GM18868 (cell line): ENCODE data around the gene BACH2.
A peak's percentile ranks its signal among the peaks of the same experiment; 100 is the strongest.
"Not testable (repeated sequence)": the region's sequence is repeated elsewhere in the genome, so short reads cannot be mapped to it uniquely, and the experiment has no call there.

Experiments used
- ATAC-seq: cut with Tn5 transposase; IDR thresholded peaks from one replicate; pipeline ENCODE4 v1.9.1; 2021; ENCODE audit warnings: mild to moderate bottlenecking, moderate library complexity; ENCODE audit not compliant: unreplicated experiment

BACH2 gene

DNA sequence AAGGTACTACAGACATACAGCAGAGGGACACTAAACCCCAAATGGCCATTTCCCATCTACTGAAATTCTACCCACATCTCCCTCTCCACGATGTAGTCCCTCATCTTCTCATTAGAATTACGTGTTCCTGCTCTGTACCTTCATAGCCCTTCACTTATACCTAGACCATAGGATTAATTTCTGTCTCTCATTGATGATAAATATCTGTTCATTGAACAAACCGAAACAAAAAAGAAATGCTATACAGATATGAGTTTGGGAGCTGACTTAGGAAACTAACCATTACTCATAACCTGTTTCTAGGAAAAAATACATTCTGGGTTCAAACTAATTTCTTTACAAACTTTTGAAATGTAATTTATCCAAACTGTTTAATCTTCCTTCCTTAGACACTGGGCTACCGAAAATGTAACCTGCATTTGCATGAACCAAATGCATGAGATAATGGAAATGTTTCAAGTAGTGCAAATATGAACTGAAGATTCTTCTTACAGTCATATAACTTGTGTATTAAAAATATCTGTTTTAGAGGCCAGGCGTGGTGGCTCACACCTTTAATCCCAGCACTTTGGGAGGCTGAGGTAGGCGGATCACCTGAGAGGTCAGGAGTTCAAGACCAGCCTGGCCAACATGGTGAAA lies 317.0 kb downstream of the BACH2 start:
- no peak for ATAC-seq

DNA sequence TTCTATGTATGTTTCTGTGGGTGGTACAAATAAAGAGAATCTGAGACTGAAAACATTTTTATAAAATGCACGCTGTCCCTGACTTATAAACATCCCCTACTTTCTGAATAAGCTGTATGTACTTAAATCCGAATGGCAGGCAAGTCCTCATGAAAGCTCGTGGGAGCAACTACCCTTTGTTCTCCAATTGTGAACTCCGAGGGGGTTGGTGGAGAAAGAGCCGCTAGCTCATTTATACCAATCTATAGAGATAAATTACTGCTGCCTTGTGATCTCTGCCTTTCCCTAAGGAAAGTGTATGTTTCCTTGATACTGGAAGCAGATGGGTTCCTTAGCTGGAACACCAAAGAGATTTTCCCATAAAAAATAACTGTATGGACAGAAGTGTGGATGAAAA lies 317.9 kb downstream of the BACH2 start:
- no peak for ATAC-seq

DNA sequence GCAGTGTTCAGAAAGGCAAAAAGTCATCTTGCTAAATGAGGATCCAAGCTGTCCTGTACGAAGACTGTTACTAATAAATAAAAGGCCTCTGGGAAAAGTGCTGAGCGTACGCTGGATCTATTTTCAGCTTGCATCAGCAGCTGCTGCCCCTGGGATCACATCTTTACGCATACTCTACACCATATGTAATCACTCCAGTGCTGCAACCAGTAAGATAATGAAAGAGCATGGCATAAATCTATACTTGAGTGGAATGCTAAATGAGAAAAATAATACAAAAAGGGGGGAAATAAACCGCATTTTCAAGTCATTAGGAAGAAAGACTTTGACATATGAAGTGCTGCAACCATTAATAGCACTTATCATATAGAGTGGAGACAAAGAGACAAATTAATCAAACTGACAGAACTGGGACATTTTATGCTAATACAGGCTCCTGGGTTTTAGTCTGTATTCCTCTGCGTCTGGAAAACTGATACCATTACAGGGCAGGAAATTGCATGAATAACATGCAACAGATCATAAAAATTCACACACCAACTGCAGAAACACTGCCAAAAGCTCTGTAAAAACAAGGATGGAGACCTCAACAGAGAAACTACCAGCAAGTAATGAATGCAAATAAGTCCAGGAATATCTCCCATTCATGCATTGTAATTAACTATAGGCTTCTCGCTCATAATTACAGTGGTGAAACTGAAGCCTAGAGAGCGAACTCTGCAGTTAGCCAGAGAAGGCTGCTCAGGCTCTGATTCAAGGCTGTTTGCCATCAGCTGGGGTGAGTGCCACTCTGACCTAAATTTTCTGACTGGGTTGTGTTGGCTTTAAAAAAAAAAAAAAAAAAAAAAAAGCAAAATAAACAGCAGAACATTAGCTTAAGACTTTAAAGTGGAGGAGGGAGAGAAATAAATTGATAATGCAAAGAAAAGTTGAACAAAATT lies 318.6 kb downstream of the BACH2 start:
- no peak for ATAC-seq

DNA sequence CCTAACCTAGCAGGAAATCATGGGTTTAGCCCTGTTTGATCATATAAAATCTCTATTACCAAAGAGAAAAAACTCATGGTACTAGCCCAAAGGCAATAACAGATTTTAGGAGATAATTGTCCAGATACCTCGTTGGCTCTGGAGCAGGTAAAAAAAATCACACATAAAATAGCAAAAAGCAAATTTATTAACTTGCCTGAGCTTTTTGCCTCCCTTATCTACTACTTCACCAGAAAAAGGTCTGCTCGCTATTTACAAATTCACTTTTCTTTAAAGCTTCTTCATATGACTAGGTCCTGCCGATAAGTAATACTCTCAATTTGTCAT lies 320.0 kb downstream of the BACH2 start:
- ATAC-seq = no peak

DNA sequence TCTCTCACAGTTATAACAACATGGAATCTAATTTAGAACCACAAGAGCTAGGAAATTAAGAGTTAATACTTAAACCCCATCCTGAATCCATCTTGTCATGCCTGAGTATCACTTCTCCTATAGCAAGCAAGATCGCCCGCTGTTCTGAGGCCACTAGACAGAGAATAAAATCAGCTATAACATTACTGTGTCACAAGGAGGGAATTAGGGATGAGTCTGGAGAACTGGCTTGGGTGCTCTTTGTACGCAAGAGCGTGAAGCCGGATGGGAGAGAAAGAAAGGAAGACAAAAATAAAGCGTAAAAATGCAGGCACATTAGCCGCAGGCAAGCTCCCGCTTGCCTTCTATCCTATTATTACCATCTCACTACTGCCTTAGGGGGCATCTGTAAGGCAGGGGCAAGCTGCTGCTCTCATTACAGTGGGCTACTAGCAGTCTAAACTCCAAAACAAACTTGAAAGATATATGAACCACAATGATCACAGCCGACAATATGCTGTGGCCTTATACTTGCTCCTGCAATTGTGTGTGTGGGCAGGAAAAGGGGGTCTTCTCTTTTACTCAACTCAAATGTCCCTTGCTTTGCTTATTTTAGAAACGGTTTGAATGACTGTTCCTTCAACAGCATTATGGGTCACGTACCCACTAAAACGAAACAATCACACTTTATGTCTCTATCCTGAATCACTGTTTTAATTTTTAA lies 320.5 kb downstream of the BACH2 start:
- ATAC-seq = no peak

DNA sequence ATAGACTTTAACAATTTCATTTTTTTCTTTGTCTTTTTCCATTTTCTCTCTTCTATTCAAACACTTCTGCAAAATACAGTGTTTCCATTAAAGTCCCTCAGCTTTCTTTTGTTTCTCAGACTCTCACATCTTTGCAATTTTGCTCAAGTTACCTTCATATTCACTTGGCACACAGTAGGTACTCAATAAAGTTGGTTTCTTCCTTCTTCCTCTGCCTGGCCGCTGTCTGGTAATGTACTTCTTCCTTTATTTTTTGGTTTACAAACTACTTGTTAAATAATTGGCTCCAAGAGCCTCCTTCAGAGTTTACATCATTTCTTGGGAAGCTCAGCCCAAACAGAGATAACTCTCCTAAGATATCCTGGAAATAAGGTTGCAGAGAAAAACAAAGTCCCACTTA lies 321.3 kb downstream of the BACH2 start:
- ATAC-seq = no peak

DNA sequence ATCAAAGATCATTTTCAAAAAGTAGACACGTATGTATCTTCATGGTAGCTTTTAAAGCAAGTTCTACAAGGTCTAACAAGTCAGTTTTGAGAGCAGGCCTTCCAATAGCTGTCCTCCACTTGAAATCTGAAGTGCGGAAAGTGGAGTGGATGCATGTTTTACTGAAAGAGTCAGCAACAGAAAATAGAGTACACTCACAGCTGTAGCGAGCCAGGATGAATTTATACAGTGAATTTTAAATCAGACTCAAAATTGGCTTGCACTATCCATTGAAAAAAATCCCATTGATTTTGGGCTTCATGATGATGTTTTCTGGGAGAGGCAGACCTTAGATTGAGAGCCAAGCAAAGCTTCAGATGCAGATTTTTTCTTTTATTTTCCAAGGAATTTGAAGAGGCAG lies 321.8 kb downstream of the BACH2 start:
- ATAC-seq = no peak

DNA sequence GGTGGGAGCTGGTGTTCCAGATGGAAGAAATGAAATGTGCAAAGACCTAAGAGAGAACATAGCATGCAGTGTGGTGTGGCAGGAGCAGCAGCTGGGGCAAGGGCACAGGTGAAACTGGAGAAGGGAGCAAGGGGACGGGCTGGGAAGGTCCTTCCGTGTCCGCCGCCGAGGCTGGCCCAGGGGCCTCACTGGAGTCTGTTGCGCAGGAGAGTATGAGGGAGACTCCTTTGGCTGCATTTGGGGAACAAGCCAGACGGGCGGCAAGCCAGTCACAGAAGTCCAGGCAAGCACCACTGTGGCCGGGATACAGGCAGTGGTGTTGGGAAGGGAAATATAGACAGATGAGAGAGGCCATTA lies 324.6 kb downstream of the BACH2 start:
- ATAC-seq = no peak

DNA sequence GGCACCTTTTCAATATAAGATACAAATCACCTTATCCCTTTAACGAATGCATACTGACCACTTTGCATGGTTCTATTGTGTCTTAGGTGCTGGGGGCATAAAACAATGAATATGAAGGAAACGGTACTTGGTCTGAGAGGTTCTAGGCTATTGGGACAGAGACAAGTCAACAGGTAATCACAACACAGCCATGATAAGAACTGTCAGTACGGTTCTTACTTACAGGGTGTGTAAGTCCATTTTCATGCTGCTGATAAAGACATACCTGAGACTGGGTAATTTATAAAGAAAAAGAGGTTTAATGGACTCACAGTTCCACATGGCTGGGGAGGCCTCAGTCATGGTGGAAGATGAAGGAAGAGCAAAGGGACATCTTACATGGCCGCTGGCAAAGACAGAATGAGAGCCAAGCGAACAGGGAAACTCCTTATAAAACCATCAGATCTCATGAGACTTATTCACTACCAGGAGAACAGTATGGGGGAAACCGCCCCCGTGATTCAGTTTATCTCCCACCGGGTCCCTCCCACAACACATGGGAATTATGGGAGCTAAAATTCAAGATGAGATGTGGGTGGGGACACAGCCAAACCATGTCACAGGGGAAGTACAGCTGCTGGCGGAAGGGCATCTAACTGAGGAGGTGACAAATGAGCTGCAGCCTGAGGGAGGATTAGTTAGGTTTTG lies 325.2 kb downstream of the BACH2 start:
- not testable (repeated sequence) for ATAC-seq

DNA sequence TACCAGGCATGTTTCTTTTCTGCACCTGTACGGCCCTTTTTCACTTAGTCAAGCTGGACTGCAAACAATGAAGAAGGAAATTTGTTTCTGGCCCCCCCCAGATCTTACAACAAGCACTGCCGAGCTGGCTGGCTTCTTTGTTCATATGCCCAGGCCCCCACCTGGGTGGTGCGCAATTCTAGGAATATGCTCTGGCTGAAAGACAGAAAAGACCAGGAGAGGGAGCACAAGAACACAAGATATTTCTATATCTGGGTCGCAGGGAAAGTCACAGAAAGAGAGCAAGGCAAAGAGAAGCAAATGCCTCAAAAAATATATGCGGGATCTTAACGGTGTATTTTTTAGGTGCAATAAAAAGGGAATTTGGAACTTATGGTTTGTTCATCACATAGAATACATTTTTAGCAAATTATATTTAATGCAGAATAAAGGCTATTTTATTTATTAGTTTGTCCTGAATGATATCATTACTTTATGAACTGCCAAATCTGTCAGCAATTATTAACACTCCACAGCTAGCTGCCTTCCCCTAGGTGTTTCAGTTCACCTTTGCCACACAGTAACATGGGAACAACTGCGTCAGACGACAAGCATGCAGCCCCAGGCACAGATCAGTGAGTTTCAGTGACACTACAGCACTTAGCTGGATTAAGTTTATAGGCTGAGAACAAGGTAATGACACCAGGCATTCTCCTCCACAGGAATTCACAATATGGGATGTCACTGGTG lies 325.9 kb downstream of the BACH2 start:
- peak; percentile 43 for ATAC-seq

DNA sequence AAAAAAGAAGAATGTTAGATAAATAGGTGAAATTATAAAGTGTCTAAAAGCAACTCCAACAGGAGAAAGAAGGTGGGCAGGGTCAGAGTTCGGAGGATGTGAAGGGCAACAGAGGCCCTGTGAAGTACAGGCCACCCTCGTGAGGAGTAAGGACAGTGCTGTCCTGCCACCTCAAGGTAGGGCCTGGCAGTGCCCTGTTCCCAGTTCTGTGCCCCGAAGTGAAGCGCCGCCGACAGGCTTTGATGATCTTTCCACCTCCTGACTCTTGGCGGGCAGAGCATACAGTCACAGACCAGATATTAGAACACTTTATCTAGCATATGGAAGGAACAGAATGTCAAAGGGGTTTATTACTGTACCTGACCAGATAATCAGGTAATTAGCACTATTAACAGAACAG lies 326.6 kb downstream of the BACH2 start:
- ATAC-seq = no peak

DNA sequence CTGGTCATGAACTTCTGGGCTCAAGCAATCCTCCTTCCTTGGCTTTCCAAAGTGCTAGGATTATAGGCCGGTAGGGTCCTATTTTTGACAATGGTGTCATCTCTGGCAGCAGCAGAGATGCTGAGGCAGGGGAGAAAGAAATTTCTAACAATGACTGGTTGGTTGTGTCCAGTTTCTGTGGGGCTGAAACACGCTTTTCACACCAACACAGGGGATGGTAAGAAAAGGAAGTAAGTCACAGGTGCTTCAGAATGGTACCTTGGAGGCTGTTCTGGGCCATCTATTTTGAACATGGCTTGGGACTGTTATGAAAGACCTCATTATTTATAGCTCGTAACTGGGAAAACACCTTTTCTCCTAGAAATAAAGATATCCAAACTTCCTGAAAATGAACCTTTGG lies 329.7 kb downstream of the BACH2 start:
- ATAC-seq = no peak

DNA sequence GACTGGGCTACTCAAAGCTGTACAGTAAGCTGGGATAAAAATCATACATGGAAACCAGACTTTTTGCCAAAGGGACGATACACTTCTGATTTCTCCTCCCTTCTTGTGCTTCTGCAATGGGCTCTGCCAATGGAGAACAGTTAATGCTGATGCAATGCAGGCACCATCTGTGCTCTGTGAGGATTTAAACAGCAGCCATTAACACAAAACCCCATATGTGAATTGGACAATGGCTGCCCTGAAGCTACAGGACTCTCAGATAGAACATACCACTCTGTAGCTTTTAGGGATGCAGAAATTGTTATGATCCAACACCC lies 330.5 kb downstream of the BACH2 start:
- ATAC-seq = no peak

DNA sequence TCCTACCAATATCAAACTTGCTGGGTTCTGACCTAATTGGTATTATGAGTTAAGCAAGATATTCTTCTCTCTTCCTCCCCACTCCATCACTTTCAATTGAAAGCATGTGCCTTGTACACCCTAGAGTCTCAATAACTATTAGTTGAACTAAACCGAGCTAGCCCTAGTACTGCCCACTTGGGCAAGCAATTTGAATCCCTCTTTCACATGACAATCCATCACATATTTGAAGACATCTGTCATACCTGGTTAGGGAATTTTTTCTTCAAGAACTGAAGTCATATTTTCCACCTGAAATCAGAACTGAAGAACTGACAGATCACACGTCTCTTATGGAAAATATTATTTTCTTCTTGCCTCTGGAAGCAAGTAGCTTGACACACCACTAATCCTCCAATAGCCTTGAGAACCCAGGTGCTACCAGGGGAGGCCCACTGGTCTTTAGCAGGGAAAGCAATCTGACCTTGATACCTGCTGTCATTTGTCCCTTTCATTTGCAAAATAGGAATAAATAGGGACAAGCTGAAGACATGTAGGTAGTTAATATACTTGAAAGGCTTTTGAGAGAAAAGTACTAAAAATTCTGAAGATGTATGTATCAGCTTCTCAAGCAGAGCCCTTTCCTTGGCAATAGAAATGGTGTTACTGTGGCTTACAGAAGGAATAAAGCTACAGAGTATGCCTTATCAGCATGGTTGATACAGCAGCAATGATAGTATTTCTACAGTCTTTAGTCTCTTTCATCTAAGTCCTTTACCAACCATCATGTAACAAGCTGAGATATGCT lies 331.0 kb downstream of the BACH2 start:
- ATAC-seq = no peak

DNA sequence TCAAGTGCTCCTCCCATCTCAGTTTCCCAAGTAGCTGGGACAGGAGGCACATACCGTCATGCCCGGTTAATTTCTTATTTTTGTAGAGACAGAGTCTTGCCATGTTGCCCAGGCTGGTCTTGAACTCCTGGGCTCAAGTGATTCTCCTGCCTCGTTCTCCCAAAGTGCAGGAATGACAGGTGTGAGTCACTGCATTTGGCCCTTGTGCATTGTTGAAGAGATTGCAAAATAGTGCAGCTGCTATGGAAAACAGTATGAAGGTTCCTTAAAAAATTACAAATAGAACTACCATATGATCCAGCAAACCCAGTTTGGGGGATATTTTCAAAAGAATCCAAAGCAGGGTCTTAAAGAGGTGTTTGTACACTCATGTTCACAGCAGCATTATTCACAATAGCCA lies 333.3 kb downstream of the BACH2 start:
- no peak for ATAC-seq

DNA sequence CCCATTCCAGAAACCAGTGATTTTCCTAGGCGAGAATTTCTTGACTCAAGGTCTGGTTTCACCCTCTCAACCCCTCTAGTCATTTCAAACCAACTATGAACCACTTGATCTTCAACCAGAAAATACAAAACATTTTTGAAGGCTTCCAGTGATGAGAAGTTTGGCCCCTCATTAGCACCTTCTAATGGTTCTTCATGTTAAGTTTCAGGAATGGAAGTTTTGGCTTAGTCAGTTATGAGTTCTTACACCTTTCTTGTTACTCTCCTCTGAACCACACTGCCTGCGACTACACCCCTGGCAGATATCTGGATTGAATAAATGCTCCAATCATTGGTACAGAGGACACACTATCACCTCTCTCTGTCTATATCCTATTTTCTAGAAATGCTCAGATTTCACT lies 335.2 kb downstream of the BACH2 start:
- no peak for ATAC-seq

DNA sequence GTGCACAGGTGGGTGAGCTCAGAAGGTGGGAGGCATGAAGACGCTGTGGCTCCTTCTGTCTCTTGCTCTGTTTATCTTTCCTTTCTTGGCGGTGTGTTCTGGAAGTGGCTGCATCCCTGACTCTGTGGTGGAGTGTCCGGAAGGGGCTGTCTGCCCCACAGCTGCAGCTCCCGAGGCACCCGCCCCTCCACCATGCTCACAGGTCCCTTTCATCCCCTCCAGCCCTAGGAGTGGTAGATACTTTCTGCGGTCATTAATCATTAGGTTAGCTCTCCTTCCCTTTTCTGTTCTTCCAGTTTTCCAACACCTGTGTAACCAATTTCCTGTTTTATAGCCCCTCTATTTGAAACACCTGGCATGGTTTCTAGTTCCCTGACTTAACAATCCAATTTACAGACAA lies 336.8 kb downstream of the BACH2 start:
- no peak for ATAC-seq

DNA sequence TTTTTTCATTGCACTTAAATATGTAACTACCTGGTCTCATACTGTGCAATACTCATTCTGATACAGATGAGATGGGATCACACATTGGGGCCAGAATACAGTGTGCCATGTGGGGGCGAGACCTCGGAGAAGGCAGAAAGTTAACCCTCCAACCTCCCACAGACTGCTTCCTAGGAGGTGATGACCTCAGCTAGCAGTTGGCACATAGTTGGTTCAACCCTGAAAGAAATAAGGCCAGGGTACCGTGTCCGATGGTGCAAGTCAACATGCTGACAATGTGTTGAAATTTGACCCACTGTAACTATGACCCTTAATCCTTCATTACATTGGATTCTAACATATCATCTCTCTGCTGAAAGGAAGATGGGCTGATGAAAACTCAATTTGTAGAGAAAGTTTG lies 340.5 kb downstream of the BACH2 start:
- ATAC-seq = no peak

DNA sequence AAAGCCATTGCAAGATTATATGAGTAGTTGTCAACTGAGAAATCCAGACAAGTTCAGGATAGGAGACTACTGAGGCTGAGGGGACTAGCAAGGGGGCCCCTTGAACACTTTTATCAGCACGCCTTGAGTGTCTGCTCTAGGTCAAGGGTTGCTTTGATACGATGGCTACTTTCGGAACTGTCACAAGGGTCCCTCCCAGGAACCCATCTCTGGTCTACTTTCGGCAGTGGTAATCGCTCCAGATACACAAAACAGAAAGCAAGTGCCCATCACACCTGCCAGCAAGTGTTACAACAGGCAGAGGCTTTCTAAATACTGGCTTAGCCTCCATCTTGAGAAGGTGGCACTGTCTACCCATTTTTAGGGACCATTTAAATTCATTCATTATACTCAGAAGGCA lies 341.3 kb downstream of the BACH2 start:
- no peak for ATAC-seq

DNA sequence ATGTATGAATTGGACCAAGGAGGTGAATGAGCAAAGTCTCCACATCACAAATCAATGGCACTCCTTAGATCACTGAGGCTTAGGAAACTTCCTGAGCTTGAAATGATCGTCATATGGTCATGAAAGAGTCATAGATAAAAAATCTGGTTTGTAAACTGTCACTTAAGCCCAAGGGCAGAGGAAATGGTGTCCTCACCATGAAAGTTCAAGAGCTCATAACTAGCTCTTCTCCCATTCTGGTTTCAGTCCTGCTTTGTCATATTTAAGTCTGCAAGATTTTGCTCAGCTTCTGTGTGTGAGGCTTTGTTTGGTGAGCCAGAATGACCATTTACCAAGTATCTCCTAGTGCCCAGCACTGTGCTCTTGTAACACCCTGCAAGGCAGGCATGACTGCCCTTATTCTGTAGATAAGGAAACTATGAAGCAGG lies 341.9 kb downstream of the BACH2 start:
- ATAC-seq = no peak
